GM21786 (cell line): ENCODE results near the gene PAIP2.

ENCODE experiments used
- ATAC-seq: cut with Tn5 transposase; IDR thresholded peaks from one replicate; pipeline ENCODE4 v1.9.1; 2021; ENCODE audit not compliant: unreplicated experiment

Gene PAIP2

GRCh38 chr5:139390639-139391569 lies 49.2 kb downstream of the PAIP2 start:
- no peak for ATAC-seq

- ATAC-seq = no peak
These were observed 50.1 kb downstream of the PAIP2 start for GRCh38 chr5:139391570-139392323.

- no peak for ATAC-seq
These were observed 50.6 kb downstream of the PAIP2 start for GRCh38 chr5:139392324-139392677.

- peak; percentile 36 for ATAC-seq
These were observed 51.2 kb downstream of the PAIP2 start for GRCh38 chr5:139392678-139393496.

- ATAC-seq = no peak
These were observed 52.0 kb downstream of the PAIP2 start for GRCh38 chr5:139393497-139394122.

- no peak for ATAC-seq
These were observed 52.5 kb downstream of the PAIP2 start for GRCh38 chr5:139394123-139394653.

GRCh38 chr5:139394654-139395566 lies 53.3 kb downstream of the PAIP2 start, which contains the start of gene PROB1:
TSS of gene PROB1 (minus strand) at chr5:139395104. CDS start at chr5:139395081, 23 bp downstream.
- ATAC-seq = no peak

- ATAC-seq = no peak
These were observed 54.4 kb downstream of the PAIP2 start for GRCh38 chr5:139395844-139396640.

GRCh38 chr5:139396691-139397090 lies 55.0 kb downstream of the PAIP2 start:
- no peak for ATAC-seq

GRCh38 chr5:139397921-139398320 lies 56.3 kb downstream of the PAIP2 start:
- ATAC-seq = no peak

- peak; percentile 24 for ATAC-seq
These were observed 58.0 kb downstream of the PAIP2 start for GRCh38 chr5:139399501-139400121.

- no peak for ATAC-seq
These were observed 59.9 kb downstream of the PAIP2 start for GRCh38 chr5:139401546-139401945.

GRCh38 chr5:139402561-139403158 lies 61.0 kb downstream of the PAIP2 start:
- ATAC-seq = no peak

GRCh38 chr5:139403418-139403786 lies 61.7 kb downstream of the PAIP2 start:
- ATAC-seq = no peak

GRCh38 chr5:139403787-139404483 lies 62.3 kb downstream of the PAIP2 start, which contains the start of gene SPATA24:
TSS of gene SPATA24 (minus strand) at chr5:139404089. CDS start at chr5:139404060, 29 bp downstream.
- ATAC-seq = peak; percentile 76

- no peak for ATAC-seq
These were observed 62.8 kb downstream of the PAIP2 start for GRCh38 chr5:139404484-139404840.

- no peak for ATAC-seq
These were observed 65.3 kb downstream of the PAIP2 start for GRCh38 chr5:139406963-139407362.
